ENCODE data around the gene RAB11FIP4. TPM values are rescaled to one million over a fixed set of nuclear protein-coding genes. Genes with fewer than 3 reads are reported as not detected.

RAB11FIP4 gene
- total and polyA plus RNA-seq, 10 of the 15 experiments (the other 5 are each of a cell fraction or from before 2014, with no cell fraction given), result 1.4 to 27.0 (median 17.6) TPM

DNA sequence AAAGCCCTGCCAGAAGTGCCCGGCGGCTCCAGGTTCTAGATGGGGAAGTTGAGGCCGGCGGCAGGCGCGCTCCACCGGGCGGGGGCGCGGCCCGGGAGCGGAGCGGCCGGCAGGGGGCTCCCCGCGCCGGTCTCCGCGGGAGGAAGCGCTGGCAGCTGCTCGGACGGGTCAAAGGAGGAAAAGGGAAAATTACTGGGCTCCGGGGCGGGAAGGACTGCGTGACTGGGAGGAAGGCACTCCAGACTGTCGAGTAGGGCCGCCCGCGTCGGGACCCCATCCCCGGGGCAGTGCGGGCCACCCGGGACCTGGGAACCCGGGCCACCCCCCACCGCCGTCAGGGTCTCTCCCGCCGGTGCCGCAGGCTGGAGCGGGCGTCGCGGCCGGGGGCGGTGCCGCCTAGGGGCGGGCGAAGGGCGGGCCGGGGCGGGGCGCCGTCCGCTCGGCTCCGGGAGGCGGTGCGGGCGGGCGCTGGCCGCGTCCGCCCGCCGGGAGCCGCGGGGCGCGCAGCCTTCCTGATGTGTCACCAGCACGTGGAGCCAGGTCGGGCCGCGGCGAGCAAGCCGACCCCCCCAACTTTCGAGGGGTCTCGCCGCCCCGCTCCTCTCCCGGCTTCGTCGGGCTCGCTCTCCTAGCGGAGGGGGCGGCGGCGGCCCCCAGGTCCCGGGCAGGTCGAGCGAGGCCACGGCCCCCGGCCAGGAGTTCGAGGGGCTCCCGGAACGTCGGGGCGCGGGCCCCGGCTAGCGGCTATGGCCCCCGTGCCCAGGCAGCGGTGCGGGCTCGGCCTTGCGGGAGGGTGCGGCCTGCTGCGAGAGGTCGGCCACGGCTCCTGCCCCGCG is 167.5 kb downstream of the RAB11FIP4 start:
- Histone ChIP-seq H3K4me3 (peak overlapping the region; percentile 32; the same call in 1 of the 2 replicates), H3K4me2 (ENCODE audit: control insufficient read depth, insufficient read depth) (peak overlapping the region; percentile 69), H2AFZ (ENCODE audit: control insufficient read depth, low read depth, low read length) (peak overlapping the region; percentile 65), H3K4me1 (ENCODE audit: control insufficient read depth, insufficient read depth, low read length) (no peaks in the 10 kb centered on the region), H3K36me3 (ENCODE audit: control insufficient read depth in 2 of 2, insufficient read depth in 2 of 2, low read length in 1 of 2) (no peaks in the 10 kb centered on the region), H3K27me3 (replicated peaks in 1 of 2; ENCODE audit: control insufficient read depth in 2 of 2, insufficient read depth in 2 of 2, low read length in 1 of 2) (peaks cover 0 to 7% of the 10 kb centered on the region in 2 experiments; a peak in 3 of 4 replicates), H3K9me3 (replicated peaks; ENCODE audit: control insufficient read depth, insufficient read depth, low read length) (no peaks in the 10 kb centered on the region), H4K20me1 (ENCODE audit: control insufficient read depth, insufficient read depth) (peaks cover 3% of the 10 kb centered on the region; the same call in 1 of the 2 replicates), H3K27ac (ENCODE audit: control insufficient read depth, insufficient read depth) (no peak overlapping the region), H3K79me2 (ENCODE audit: control insufficient read depth, insufficient read depth, low read length) (no peaks in the 10 kb centered on the region), H3K9ac (ENCODE audit: control insufficient read depth, insufficient read depth, low read length) (no peak overlapping the region)
- FAIRE-seq (no peak), ATAC-seq (peak; percentile 96), DNase-seq (ENCODE audit: low read depth, low spot score) (no peak)
- BruUV-seq (replicated peaks), result no TSS peak
- ChIA-PET CTCF (interaction anchor here (0.6 to 6.4 kb wide), 4 partner anchors 24 to 324 kb away, joined by 3 to 55 read pairs (median 4); no protein-coding TSS in a partner anchor), POLR2A (no interaction called here), SMC1A (ENCODE audit: uncharacterized antibody, unreplicated experiment) (interaction anchor here (1.0 to 2.0 kb wide), 3 partner anchors 24 to 284 kb away, joined by 3 to 6 read pairs (median 5); no protein-coding TSS in a partner anchor), RAD21 (ENCODE audit: unreplicated experiment) (interaction anchor here (0.6 to 1.7 kb wide), 3 partner anchors 10 to 282 kb away, joined by 3 to 5 read pairs (median 3); no protein-coding TSS in a partner anchor)
- WGBS (ENCODE audit: insufficient coverage, insufficient replicate concordance, low lambda C conversion rate, missing lambda C conversion rate), result 4% methylated on average over 74 of the region's 111 CpGs
- in situ Hi-C loops (cut with MboI) (loop anchor here (5.0 kb wide), 1 partner anchor 283 kb away; no protein-coding TSS in a partner anchor), intact Hi-C loops (cut with micrococcal nuclease; ENCODE audit: unreplicated experiment) (loop anchor here (1.0 kb wide), 1 partner anchor 283 kb away; no protein-coding TSS in a partner anchor)
- peak; percentile 9; the same call in 1 of the 2 replicates for TF ChIP-seq SPI1 (IDR thresholded peaks at IDR 0.05; ENCODE audit: borderline replicate concordance, insufficient read depth, low read depth, low read length)
- TF ChIP-seq POLR2A (IDR thresholded peaks at IDR 0.05; ENCODE audit: low read depth, low read length), result no peak
- 0 out of 2 replicates have a peak, but pooled peaks have one; percentile 9 for TF ChIP-seq NR2C1 (IDR thresholded peaks at IDR 0.05)
- TF ChIP-seq IKZF2 (IDR thresholded peaks at IDR 0.05), result 0 out of 4 replicates have a peak, but pooled peaks of 1 of the 2 experiments have one; percentile 23
- TF ChIP-seq, protein P1, sequence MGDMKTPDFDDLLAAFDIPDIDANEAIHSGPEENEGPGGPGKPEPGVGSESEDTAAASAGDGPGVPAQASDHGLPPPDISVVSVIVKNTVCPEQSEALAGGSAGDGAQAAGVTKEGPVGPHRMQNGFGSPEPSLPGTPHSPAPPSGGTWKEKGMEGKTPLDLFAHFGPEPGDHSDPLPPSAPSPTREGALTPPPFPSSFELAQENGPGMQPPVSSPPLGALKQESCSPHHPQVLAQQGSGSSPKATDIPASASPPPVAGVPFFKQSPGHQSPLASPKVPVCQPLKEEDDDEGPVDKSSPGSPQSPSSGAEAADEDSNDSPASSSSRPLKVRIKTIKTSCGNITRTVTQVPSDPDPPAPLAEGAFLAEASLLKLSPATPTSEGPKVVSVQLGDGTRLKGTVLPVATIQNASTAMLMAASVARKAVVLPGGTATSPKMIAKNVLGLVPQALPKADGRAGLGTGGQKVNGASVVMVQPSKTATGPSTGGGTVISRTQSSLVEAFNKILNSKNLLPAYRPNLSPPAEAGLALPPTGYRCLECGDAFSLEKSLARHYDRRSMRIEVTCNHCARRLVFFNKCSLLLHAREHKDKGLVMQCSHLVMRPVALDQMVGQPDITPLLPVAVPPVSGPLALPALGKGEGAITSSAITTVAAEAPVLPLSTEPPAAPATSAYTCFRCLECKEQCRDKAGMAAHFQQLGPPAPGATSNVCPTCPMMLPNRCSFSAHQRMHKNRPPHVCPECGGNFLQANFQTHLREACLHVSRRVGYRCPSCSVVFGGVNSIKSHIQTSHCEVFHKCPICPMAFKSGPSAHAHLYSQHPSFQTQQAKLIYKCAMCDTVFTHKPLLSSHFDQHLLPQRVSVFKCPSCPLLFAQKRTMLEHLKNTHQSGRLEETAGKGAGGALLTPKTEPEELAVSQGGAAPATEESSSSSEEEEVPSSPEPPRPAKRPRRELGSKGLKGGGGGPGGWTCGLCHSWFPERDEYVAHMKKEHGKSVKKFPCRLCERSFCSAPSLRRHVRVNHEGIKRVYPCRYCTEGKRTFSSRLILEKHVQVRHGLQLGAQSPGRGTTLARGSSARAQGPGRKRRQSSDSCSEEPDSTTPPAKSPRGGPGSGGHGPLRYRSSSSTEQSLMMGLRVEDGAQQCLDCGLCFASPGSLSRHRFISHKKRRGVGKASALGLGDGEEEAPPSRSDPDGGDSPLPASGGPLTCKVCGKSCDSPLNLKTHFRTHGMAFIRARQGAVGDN (IDR thresholded peaks at IDR 0.05), result peak; percentile 94
- TF ChIP-seq NFXL1 (IDR thresholded peaks at IDR 0.05; ENCODE audit: borderline replicate concordance), result no peak
- TF ChIP-seq RB1 (IDR thresholded peaks at IDR 0.05; ENCODE audit: borderline replicate concordance), result peak; percentile 82; the same call in 1 of the 2 replicates
- TF ChIP-seq ZBED1 (IDR thresholded peaks at IDR 0.05; ENCODE audit: borderline replicate concordance), result no peak
- TF ChIP-seq BHLHE40 (IDR thresholded peaks at IDR 0.05; ENCODE audit: borderline replicate concordance in 1 of 2, low read depth in 2 of 2, low read length in 1 of 2), result peak in 1 of 2 experiments; percentile 42; a peak in 1 of 4 replicates
- TF ChIP-seq EZH2 (IDR thresholded peaks at IDR 0.05; ENCODE audit: borderline replicate concordance, control insufficient read depth, low read depth, low read length), result no peak
- peak; percentile 92 for TF ChIP-seq IKZF1 (conservative IDR thresholded peaks at IDR 0.05)
- TF ChIP-seq SMC3 (IDR thresholded peaks at IDR 0.05; ENCODE audit: borderline replicate concordance, low read length), result peak; percentile 54; the same call in 1 of the 2 replicates
- TF ChIP-seq, protein P2, sequence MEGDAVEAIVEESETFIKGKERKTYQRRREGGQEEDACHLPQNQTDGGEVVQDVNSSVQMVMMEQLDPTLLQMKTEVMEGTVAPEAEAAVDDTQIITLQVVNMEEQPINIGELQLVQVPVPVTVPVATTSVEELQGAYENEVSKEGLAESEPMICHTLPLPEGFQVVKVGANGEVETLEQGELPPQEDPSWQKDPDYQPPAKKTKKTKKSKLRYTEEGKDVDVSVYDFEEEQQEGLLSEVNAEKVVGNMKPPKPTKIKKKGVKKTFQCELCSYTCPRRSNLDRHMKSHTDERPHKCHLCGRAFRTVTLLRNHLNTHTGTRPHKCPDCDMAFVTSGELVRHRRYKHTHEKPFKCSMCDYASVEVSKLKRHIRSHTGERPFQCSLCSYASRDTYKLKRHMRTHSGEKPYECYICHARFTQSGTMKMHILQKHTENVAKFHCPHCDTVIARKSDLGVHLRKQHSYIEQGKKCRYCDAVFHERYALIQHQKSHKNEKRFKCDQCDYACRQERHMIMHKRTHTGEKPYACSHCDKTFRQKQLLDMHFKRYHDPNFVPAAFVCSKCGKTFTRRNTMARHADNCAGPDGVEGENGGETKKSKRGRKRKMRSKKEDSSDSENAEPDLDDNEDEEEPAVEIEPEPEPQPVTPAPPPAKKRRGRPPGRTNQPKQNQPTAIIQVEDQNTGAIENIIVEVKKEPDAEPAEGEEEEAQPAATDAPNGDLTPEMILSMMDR (IDR thresholded peaks at IDR 0.05 in 2 of 3, conservative IDR thresholded peaks at IDR 0.05 in 1 of 3; ENCODE audit: control insufficient read depth in 2 of 3, extremely low read depth in 1 of 3, insufficient read depth in 1 of 3, low read depth in 3 of 3, low read length in 3 of 3), result peak; percentile 60 to 68 (median 61); a peak in 5 of 6 replicates
- TF ChIP-seq TCF12 (IDR thresholded peaks at IDR 0.05; ENCODE audit: low read depth, low read length), result peak; percentile 50; the same call in 1 of the 2 replicates
- peak; percentile 42; the same call in 1 of the 2 replicates for TF ChIP-seq NR2F1 (conservative IDR thresholded peaks at IDR 0.05)
- peak; percentile 53; the same call in 1 of the 2 replicates for TF ChIP-seq RAD21 (IDR thresholded peaks at IDR 0.05; ENCODE audit: insufficient read depth, low read depth, low read length)
